ENCODE measurements around the gene HAAO.

The HAAO gene

GRCh38 chr2:42792583-42793333, at the start of gene HAAO:
TSS of gene HAAO (minus strand) at chr2:42792583. CDS start at chr2:42792536, 47 bp downstream.
- Histone ChIP-seq H4K20me1 (ENCODE audit: control insufficient read depth, insufficient read depth, low read depth, low read length) (no peaks in the 10 kb centered on the region), H3K4me2 (ENCODE audit: low read length) (peak within 1 kb of the TSS; percentile 49), H3K4me3 (ENCODE audit: low read length) (peak within 1 kb of the TSS; percentile 44), H3F3A (ENCODE audit: control insufficient read depth, insufficient read depth) (peaks cover 3% of the 10 kb centered on the region; the same call in 1 of the 2 replicates), H3K27ac (ENCODE audit: low read depth, low read length) (no peak within 1 kb of the TSS), H3K36me3 (ENCODE audit: control insufficient read depth, low read length) (no peaks in the 10 kb centered on the region), H3K9me2 (replicated peaks; ENCODE audit: control insufficient read depth, low read length) (no peaks in the 10 kb centered on the region), H3K4me1 (ENCODE audit: control insufficient read depth, low read length) (peaks cover 48% of the 10 kb centered on the region), H3K27me3 (ENCODE audit: control insufficient read depth, low read length) (peaks cover 31% of the 10 kb centered on the region), H3K79me2 (ENCODE audit: control insufficient read depth, low read length) (no peaks in the 10 kb centered on the region), H3K9me3 (ENCODE audit: control insufficient read depth, insufficient read depth, low read length) (no peaks in the 10 kb centered on the region)
- peak; percentile 66; the same call in 1 of the 2 replicates for TF ChIP-seq EZH2phosphoT487 (IDR thresholded peaks at IDR 0.05; ENCODE audit: borderline replicate concordance, low read length)
- TF ChIP-seq, protein P1, sequence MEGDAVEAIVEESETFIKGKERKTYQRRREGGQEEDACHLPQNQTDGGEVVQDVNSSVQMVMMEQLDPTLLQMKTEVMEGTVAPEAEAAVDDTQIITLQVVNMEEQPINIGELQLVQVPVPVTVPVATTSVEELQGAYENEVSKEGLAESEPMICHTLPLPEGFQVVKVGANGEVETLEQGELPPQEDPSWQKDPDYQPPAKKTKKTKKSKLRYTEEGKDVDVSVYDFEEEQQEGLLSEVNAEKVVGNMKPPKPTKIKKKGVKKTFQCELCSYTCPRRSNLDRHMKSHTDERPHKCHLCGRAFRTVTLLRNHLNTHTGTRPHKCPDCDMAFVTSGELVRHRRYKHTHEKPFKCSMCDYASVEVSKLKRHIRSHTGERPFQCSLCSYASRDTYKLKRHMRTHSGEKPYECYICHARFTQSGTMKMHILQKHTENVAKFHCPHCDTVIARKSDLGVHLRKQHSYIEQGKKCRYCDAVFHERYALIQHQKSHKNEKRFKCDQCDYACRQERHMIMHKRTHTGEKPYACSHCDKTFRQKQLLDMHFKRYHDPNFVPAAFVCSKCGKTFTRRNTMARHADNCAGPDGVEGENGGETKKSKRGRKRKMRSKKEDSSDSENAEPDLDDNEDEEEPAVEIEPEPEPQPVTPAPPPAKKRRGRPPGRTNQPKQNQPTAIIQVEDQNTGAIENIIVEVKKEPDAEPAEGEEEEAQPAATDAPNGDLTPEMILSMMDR (IDR thresholded peaks at IDR 0.05; ENCODE audit: low read depth, low read length, poor library complexity, severe bottlenecking): no peak

DNA sequence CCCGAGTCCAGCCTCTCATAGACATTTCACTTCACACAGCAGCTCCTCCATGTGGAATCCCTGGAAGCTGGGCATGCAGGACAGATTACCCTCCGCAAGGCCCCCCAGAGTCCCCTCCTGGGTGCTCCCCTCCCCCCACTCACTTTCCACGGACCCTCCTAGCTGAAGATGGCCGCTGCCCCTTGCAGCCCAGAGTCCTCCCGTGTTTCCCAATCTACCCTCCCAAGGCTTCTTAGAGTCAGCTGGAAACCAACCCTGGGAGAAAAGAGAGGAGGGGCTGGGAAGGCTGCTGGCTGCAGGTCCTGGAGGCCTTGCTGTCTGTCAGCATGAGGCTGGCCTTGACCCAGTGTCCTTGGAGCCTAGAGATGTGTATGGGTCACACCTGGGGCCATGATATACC, 49.0 kb upstream of the HAAO start:
- Histone ChIP-seq H3K4me3 (ENCODE audit: low read length) (no peak overlapping the region), H3K4me2 (ENCODE audit: low read length) (no peak overlapping the region)
- TF ChIP-seq, protein P1 (IDR thresholded peaks at IDR 0.05; ENCODE audit: low read depth, low read length, poor library complexity, severe bottlenecking): no peak
- no peak for TF ChIP-seq EZH2phosphoT487 (IDR thresholded peaks at IDR 0.05; ENCODE audit: borderline replicate concordance, low read length)

GRCh38 chr2:42840760-42841159, 48.4 kb upstream of the HAAO start:
- Histone ChIP-seq H3K4me1 (ENCODE audit: control insufficient read depth, low read length) (no peaks in the 10 kb centered on the region), H3K79me2 (ENCODE audit: control insufficient read depth, low read length) (no peaks in the 10 kb centered on the region), H3K27me3 (ENCODE audit: control insufficient read depth, low read length) (peaks cover 3% of the 10 kb centered on the region; the same call in 1 of the 2 replicates), H3K36me3 (ENCODE audit: control insufficient read depth, low read length) (no peaks in the 10 kb centered on the region), H4K20me1 (ENCODE audit: control insufficient read depth, insufficient read depth, low read depth, low read length) (no peaks in the 10 kb centered on the region), H3K9me2 (replicated peaks; ENCODE audit: control insufficient read depth, low read length) (no peaks in the 10 kb centered on the region), H3K4me3 (ENCODE audit: low read length) (no peak overlapping the region), H3K27ac (ENCODE audit: low read depth, low read length) (no peak overlapping the region), H3K9me3 (ENCODE audit: control insufficient read depth, insufficient read depth, low read length) (no peaks in the 10 kb centered on the region), H3K4me2 (ENCODE audit: low read length) (no peak overlapping the region), H3F3A (ENCODE audit: control insufficient read depth, insufficient read depth) (no peaks in the 10 kb centered on the region)
- TF ChIP-seq, protein P1 (IDR thresholded peaks at IDR 0.05; ENCODE audit: low read depth, low read length, poor library complexity, severe bottlenecking): no peak

More for the DNA sequence above, 49.0 kb upstream of the HAAO start:
- Histone ChIP-seq H3K9me2 (replicated peaks; ENCODE audit: control insufficient read depth, low read length) (no peaks in the 10 kb centered on the region), H3K9me3 (ENCODE audit: control insufficient read depth, insufficient read depth, low read length) (no peaks in the 10 kb centered on the region), H3K27me3 (ENCODE audit: control insufficient read depth, low read length) (no peaks in the 10 kb centered on the region; the same call in 1 of the 2 replicates), H3K4me1 (ENCODE audit: control insufficient read depth, low read length) (no peaks in the 10 kb centered on the region), H3K27ac (ENCODE audit: low read depth, low read length) (no peak overlapping the region), H4K20me1 (ENCODE audit: control insufficient read depth, insufficient read depth, low read depth, low read length) (no peaks in the 10 kb centered on the region), H3F3A (ENCODE audit: control insufficient read depth, insufficient read depth) (no peaks in the 10 kb centered on the region), H3K79me2 (ENCODE audit: control insufficient read depth, low read length) (no peaks in the 10 kb centered on the region), H3K36me3 (ENCODE audit: control insufficient read depth, low read length) (no peaks in the 10 kb centered on the region)
